Stimulated activated CD4-positive, alpha-beta T cell treated with anti-CD3 and anti-CD28 coated beads, Interleukin-15, amount 100 ng/mL, for 24 hours (primary cell): ENCODE measurements around the gene FABP6.
"Not testable (repeated sequence)": the region's sequence is repeated elsewhere in the genome, so short reads cannot be mapped to it uniquely, and the experiment has no call there.

Source experiments
- DNase-seq: peaks from one replicate; pipeline ENCODE4 v3.0.0-alpha.2; 2020

Gene FABP6

DNA sequence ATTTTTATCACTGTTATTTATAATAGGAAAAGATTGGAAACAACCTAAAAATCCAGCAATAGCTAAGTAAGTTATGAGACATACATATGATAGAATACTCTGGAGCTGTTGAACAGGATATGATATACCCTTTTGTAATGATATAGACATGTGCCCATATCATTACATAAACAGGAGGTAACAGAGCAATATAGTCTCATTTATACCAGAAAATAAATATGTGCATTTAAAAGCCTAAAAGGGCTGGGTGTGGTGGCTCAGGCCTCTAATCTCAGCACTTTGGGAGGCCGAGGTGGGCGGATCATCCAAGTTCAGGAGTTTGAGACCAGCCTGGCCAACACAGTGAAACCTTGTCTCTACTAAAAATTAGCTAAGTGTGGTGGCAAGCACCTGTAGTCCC is 2.3 kb upstream of the FABP6 start:
- no peak for DNase-seq

DNA sequence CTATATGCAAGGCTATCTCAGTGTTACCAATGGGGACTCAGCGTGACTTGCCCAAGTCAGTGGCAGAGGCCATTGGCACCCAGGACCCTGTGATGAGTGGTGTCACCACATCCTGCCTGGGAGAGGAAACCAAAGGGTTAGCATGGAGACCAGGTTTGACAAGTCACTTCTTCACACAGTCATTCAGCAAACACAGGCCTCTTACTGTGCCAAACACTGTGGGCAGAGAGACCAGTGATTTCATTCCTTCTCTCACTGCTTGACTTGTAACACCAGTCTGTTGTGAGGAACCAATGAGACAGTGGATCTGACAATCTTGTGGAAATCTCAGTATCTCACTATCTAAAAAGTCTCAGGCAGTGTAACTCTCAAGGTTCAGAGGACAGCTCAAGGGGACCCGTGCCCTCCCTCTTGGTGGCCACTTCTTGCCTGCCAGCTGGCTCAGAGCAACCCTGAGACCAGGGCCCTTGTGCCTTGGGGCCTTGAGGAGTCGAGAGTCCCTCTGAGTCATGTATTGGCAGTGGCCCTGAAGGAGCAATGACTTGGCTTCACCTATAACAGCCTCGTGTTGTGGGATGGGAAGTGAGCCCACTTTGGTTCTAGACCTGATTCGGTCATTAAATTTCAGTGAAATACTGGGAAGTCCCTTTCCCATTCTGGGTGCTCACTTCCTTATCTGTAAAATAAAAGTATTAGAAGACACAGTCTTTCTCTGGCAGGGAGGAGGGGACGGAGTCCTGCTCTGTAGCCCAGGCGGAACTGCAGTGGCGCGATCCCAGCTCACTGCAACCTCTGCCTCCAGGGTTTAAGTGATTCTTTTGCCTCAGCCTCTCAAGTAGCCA is 1.6 kb downstream of the FABP6 start:
- DNase-seq: no peak

DNA sequence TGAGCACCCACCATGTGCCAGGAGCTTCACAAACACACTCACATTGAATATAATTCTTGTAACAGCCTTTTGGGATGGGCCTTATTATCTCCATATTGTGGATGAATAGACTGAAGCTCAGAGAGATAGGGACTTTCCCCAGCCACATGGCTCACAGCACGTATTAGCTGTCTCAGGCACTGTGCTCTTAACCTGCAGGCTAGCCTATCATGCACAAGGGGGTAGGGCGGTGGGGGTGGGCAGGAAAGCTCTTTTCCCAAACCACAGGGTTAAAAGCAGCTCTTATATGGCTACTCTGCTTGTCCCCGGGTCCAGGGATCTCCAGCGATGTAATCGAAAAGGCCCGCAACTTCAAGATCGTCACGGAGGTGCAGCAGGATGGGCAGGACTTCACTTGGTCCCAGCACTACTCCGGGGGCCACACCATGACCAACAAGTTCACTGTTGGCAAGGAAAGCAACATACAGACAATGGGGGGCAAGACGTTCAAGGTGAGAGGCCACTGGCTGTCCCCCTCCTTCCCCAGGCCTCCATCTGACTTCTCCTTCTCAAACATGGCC is 2.6 kb downstream of the FABP6 start:
- no peak for DNase-seq

DNA sequence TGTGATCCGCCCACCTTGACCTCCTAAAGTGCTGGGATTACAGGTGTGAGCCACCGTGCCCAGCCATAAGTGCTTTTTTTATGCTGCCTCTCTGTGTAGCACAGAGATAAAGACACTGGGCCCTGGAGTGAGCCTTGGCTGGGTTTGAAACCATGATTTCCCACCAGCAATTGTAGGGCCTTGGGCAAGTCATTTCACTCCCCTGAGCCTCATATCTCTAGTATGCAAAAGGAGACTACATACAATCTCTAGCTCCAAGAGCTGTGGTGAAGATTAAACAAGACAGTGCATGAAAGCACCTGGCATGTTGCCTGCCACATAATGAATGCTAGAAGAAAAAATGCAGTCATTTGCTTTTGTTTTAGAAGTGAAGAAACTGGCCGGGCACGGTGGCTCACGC is 3.9 kb downstream of the FABP6 start:
- DNase-seq: no peak

DNA sequence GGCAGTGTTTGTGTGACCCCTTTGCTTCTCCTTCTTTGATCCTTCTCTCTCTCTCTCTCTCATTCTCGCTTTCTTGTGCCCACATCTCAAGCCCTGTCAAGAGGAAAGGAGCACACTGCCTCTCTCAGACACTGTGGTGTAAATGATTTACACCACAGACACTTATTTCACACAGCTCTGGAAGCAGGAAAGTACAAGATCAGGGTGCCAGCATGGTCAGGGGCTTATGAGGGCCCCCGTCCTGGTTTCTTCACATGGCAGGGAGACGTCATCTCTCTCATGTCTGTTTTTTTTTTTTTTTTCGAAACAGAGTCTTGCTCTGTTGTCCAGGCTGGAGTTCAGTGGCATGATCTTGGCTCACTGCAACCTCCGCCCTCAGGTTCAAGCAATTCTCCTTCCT is 6.4 kb downstream of the FABP6 start:
- DNase-seq: no peak

DNA sequence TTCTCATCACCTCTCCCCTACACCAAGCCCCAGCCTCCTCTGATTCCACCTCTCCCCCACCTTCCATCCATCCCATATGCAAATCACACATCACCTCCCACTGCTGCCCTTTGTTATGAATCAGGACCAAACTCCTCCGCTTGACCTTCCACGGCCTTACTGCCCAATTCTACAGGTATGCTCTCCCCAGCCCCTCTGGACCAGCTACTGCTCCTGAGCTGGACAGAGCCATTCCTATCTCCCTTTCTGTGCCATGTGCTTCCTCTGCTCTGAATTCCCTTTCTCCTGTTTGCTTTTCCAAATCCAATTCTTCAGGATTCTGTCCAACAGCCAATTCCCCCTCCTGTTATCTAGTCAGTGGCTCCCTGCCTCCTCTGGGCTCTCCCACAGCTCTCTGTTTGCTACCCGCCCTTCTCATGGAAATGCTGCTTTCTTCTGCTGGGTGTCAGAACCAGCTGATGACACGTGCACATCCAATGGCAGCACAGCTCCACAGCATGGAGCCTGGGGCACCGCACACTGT is 8.3 kb downstream of the FABP6 start:
- no peak for DNase-seq

DNA sequence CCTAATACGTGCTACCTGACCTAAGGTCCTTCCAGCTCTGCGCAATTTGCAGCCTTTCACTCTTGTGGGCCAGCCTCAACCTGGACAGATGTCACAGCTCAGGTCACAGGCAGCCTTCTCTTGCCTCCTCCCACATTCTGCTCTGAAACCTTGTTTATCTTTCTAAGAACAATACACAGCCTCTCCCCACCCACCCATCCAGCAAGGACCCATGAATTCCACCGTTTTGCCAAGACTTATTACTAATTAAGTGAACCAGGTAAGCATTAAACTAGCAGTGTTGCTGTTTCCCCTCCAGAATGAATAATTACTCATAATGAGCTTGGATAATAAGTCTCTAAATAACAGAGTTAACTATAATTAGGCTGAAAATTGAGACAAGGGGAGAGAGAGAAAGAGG is 11.0 kb downstream of the FABP6 start:
- DNase-seq: no peak

DNA sequence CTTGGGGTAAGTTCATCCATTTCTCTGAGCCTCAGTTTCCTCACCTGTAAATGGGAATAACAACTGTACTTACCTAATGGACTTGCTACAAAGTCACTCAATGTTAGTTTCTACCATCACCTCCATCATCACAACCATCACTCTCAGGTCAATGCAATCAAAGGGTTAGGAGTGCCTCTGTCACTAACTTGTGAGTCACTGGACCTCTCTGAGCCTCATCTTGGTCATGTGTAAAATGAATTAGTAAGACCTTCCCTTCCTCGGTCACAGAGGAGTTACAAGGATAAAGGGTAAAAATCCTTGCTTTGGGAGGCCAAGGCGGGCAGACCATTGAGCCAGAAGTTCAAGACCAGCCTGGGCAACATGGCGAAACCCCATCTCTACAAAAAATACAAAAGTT is 12.8 kb downstream of the FABP6 start:
- DNase-seq: no peak

DNA sequence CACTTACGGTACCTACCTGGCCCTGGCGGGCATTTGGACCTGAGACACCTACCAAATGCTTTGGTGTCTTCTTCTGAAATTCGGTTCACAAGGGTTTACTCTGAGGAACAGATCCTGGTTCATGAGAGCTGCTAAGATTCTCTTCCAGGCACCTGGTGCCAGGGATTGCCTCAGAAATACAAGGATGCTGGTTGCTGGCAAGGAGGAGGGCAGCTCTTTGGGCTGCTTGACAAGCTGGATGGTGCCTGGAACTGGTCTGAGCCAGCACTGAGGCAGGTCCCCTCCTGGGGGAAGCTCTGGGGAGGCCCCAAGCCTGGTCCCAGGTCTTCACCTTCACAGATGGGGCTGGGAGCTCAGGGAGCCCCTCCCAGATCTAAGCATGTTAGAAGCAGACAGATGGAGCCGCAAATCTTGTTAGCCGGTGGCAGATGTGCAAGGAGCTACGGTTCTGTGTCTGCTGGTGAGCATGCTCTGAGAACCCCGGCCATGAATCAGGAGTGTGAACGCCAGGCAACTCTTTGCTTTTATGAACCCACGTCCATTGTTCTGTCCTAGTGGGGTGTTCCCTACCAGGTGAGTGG is 16.3 kb downstream of the FABP6 start:
- DNase-seq: no peak

DNA sequence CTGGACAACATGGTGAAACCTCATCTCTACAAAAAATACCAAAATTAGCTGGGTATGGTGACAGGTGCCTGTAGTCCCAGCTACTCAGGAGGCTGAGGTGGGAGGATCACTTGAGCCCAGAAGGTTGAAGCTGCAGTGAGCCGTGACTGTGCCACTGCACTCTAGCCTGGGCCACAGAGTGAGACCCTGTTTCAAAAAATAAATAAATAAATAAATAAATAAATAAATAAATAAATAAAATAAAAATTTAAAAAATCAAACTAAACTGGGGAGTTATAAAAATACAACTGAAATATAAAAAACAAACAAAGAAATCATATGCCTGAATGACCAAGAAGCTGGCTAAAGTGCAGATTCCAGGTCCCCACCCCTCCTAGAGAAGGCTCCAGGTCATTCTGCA is 20.3 kb downstream of the FABP6 start:
- not testable (repeated sequence) for DNase-seq

DNA sequence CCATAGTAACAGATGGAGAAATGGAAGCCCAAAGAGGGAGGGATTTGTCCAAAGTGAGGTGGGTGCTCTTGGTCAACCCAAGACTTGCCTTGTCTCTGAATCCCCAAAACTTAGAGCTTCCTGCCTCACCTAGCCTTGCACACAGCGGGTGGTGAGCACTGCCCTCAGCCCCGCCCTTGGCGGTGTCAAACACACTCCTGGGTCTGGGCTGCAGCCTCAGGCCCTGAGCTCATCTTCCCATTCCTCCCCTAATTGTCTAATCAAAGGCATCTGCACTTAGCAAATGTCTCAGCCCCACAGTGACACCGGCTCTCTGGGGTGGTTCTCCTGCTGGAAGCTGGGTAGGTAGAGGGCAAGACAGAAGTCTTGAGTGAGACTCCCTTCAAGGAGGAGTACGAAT is 20.9 kb downstream of the FABP6 start:
- no peak for DNase-seq

DNA sequence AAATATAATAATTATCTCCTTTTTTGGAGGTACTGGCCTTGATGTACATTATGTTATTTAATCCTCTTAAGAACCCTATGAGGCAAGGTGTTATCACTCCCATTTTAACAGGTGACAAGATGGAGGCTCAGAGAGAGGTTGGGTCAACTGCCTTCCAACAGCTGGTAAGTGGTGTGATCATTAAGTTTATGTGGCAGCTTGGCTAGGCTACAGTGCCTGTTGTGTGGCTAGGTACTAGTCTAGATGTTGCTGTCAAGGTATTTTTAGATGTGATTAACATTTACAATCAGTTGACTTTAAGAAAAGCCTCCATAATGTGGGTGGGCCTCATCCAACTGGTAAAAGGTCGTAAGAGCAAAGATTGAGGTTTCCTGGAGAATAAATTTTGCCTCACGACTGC is 21.5 kb downstream of the FABP6 start:
- DNase-seq: no peak

DNA sequence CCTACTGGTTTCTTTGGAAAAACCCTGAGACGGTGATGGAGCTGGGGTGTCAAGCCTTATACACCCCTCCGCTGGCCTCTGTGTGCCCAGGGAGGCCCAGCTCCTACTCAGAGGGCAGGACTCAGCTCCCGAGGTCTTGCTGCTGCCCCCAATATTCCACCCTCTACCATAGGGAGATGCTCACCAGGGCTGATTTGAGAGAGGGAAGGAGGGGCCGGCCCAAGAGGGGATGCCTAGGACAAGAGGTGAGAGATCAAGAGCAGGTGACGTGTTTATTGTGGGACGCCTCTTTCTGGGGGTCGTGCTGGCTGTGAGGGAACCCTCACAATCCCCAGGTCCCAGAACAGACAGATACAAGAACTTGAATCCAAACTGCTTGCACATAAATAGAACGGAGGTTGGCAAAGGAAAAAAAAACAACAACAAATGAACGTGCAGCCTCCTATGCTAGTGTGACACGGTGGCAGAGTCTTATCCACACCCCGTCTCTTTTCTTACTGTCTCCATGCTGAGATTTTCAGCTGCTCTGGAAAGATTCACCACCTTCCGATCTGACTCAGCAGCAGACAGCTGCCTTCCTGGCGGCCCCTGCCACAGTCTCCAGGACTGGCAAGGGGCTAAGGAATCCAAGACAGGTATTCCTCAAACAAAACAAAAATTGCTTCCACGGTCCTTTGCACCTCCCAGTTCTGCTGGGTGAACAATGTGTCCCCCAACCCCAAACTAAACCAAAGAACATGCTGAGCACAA is 22.3 kb downstream of the FABP6 start:
- no peak for DNase-seq

DNA sequence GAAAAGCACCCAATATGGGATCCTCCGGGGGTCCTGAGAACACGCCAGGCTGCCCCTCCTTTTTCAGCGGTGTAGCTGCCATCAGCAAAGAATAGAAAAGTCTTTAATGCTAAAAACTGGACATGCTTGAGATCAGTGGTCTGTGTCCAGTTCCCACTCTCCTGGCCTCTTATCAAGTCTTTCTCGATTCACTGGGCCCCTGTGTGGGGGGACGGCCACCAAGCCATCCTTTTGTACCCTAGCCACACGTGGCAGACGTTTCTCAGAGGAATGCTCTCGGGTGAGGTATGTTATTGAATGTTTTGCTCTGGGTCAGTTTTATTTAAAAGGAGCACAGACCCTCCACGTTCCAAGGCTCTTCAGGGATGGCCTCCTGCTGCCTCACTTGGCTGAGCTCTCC is 23.6 kb downstream of the FABP6 start:
- no peak for DNase-seq

DNA sequence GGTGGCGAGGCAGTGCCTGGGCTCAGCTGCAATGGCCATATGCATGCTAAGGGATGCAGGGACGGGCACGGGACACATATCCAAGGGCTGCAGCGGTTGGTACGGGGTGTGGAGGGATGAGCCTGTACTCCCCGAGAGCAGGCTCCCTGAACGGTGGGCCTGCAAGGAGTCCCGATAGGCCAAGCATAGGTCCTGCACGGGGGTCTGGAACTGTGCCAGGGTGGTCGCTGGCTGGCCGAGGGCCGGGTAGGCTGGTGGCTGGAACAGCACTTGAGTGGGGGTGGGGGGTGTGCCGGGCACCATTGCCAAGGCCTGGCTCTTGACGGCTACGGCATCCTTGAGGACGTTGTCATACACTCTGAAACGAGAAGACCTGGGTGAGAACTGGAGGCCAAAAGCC is 24.1 kb downstream of the FABP6 start:
- no peak for DNase-seq

DNA sequence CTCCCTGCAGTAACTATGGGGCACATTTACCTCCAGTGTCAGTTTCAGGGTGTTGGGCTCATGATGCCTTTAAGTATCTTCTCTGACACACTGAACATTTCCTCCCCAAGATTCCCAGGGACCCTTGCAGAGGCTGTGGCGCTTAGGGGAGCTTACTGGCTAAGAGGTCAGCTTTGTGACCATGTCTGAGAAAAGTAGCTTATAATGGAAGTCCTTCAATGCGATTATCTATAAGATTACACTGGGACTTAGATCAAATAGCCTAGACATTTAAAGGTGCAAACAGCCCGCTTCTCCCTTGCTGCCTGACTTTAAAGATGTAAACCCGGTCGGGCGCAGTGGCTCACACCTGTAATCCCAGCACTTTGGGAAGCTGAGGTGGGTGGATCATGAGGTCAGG is 25.4 kb downstream of the FABP6 start:
- no peak for DNase-seq

DNA sequence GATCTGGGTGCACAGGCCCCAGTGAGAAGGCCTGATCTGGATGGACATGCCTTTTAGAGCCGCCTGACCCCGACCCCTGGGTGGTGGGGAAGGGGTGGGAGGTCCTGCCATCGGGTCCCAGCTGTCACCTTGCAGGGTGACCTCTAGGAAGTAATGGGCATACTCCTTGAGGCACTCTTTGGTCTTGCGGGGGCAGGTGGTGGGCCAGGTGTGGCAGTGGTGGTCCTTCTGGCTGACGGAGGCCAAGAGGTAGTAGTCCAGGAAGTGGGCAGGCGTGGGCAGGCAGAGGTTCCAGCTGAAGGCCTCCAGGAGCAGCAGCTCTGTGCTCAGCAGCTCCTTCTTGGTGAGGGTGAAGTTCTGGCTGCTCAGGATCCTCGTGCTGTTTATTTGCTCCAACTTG is 30.0 kb downstream of the FABP6 start:
- no peak for DNase-seq

DNA sequence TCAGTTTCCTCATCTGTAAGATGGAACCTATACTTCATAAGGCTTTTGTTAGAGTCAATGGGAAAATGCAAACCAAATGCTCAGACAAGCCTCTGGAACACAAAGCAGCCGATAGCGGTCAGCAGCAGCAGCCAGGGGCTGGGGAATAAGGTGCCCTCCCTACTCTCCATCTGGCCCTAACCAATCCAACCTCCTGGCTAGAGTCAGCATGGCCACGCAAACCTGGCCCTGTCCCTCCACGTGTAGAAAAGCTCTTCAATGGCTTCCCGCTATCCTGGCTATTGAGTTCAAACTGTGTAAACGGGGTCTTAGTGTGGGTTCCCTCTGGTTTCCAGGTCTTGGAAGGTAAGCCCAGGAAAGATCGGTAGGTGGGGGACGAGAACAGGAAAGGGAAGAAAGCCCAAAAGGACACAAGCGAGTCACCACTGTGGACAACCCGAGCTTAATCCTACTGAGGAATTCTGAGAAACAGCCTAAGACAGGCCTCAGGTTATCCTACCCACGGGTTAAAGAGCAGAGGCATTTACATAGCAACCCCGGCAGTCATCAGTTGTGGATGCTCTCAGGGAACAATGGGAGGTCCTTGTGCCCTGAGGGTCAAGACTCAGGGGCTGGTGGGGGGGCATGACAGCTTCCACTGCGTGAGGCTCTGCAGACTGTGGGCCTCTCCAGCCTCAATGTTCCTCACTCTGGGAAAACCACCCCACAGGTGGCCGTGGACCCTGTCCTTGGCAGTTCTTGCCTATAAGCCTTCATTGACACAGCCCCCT is 30.9 kb downstream of the FABP6 start:
- no peak for DNase-seq

DNA sequence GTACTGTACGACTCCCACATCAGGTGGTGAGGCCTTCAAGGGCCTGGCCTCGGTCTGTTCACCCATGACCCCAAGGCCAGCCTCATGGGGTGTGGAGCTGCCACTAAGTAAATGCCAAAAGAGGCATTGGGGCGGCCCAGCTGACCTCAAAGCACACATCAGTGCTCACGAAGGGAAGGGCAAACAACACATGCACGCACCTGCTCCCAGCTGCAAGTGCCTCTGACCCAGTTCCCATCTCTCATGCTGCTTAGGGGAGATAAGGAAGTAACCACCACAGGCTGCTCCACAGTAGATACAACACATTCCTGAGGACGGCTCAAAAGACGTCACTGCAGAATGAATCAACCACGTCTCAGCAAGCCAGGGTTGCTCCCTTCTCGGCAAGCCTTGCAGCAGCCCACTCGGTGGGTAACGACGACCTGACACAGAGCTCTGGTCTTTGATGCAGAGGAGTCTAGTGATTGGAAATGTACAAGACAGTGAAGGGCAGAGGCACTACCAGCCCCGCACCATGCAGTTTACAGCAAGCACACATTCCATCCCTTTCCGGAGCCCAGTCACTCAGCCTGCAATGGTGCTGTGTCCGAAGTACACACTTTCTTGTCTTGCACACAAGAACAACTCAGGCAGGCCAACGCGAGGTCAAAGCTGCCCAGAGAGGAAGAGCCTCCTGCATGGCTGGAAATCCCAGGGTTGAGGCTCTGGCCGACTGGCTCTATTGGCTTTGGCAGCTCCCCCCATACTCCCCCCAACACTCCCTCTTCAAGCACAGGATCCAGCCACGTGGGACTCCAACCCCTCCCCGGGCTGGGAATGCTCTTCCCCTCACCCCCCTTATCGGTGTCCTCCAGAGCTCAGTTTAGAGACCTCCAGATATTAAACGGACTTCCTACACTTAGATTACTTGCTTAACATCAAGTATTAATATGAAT is 31.8 kb downstream of the FABP6 start:
- no peak for DNase-seq

DNA sequence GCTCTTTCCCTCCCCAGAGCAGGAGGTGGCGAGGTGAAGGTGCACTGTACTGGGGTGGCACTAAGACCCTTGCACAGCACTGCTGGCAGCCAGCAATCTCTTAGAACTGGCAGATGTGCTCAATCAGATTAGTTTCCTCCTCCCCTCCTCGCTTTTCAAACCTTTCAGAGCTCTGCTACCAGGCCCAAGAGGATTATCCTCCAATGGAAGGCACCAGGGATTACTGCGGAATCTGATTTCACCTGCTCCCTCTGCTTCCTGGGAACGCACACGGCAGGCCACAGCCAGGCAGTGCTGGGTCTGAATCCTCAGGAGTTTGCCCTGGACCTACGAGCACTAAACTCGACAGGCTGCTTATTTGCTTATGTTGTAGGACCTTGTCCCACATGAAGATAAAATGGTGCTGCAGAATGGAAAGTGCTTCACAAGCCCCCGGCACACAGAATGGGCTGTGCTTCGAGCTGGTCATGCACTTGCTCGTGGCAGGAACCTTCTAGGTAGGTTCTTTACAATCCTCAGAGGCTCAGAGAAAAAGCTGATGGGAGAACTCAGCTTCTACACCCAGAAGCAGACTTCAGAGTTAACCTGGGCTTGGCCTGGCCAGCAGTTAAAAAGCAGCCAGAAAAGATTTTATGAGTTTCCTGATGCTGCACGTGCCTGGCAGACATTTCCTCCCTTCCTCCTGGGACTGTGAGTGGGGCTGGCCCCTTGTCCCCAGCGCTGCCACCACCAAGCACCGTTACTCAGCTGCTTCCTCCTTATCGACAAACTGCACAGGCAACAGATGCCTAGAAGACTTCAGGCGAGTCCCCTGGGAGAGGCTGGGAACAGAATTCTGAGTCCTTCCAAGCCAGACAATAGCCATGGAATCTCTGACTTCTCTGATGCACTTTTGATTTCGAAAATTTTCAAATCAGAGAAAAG is 33.1 kb downstream of the FABP6 start:
- DNase-seq: no peak
